Lower leg skin (tissue), 4 donors: Measurements from ENCODE around the gene PTOV1. TPM values are rescaled to one million over a fixed set of nuclear protein-coding genes. Genes with fewer than 3 reads are reported as not detected.

Source experiments
- DNase-seq, 2 donors: peaks; one replicate each; pipeline ENCODE4 v3.0.0-alpha.2; 2019; ENCODE audit warnings: low spot score in 2 of 2
- H3K4me3 ChIP-seq: fragments of 200-600 bp; sonication (generic); 2 replicates; pipeline ENCODE4 v1.5.1; 2017; ENCODE audit warnings: mild to moderate bottlenecking, low read depth; ENCODE audit not compliant: poor library complexity, severe bottlenecking
- POLR2A ChIP-seq, 2 donors: fragments of 450-650 bp; IDR thresholded peaks; one replicate each; pipeline ENCODE4 v1.6.1; 2016 to 2017; ENCODE audit warnings: antibody characterized with exemption in 2 of 2, mild to moderate bottlenecking in 1 of 2, moderate library complexity in 1 of 2
- WGBS, 2 donors: methylation state at CpG; one replicate each; pipeline ENCODE4 v1.1.5; 2018; 5-methylcytosine and 5-hydroxymethylcytosine counted together
- intact Hi-C: fragments of 100-400 bp; cut with DNase I; formaldehyde crosslinking; loops from one replicate; pipeline ENCODE4 v1.15.0; 2023; ENCODE audit warnings: low total_unique reads
- total RNA-seq, 4 donors: library from RNA; depleted of rRNA; stranded (reverse); fragments of >200 nt; gene quantifications; one replicate each; pipeline ENCODE4 v1.1.0, GENCODE V29; 2016
- TF ChIP-seq, protein P1 (sequence below), 3 donors: fragments of 450-650 bp; IDR thresholded peaks; one replicate each; pipeline ENCODE4 v1.5.1; 2016; ENCODE audit warnings: antibody characterized with exemption in 3 of 3, mild to moderate bottlenecking in 3 of 3, moderate library complexity in 2 of 3

PTOV1 gene
- total RNA-seq, 4 donors from 2014 or later = 62.4 to 122 (median 92.5) TPM

DNA sequence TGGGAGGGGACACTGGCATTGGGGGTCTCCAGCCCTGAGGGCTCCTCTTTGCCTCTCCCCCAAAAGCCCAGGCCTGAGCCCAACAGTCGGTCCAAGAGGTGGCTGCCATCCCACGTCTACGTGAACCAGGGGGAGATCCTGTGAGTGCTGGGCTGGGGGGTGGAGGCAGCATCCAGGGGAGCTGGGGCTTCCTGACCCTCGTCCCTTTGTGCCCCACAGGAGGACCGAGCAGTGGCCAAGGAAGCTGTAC lies 6.8 kb downstream of the PTOV1 start:
- TF ChIP-seq POLR2A (IDR thresholded peaks at IDR 0.05) = no peak
- TF ChIP-seq, protein P1, sequence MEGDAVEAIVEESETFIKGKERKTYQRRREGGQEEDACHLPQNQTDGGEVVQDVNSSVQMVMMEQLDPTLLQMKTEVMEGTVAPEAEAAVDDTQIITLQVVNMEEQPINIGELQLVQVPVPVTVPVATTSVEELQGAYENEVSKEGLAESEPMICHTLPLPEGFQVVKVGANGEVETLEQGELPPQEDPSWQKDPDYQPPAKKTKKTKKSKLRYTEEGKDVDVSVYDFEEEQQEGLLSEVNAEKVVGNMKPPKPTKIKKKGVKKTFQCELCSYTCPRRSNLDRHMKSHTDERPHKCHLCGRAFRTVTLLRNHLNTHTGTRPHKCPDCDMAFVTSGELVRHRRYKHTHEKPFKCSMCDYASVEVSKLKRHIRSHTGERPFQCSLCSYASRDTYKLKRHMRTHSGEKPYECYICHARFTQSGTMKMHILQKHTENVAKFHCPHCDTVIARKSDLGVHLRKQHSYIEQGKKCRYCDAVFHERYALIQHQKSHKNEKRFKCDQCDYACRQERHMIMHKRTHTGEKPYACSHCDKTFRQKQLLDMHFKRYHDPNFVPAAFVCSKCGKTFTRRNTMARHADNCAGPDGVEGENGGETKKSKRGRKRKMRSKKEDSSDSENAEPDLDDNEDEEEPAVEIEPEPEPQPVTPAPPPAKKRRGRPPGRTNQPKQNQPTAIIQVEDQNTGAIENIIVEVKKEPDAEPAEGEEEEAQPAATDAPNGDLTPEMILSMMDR (IDR thresholded peaks at IDR 0.05) = no peak
- intact Hi-C loops = no loop called here
- DNase-seq = peak in 1 of 2 donors; percentile 84
- 80% methylated on average over 2 of the region's 5 CpGs; no CpG with 5 or more reads in 1 of the 2 donors for WGBS, 2 donors
- no peak overlapping the region for H3K4me3 ChIP-seq

- intact Hi-C loops = no loop called here
- WGBS, 2 donors = 83 to 84% methylated on average over 25 to 32 of the region's 37 CpGs
These were observed 7.4 kb downstream of the PTOV1 start for GRCh38 chr19:49858088-49858985.

GRCh38 chr19:49859682-49860335 lies 8.8 kb downstream of the PTOV1 start:
- intact Hi-C loops = no loop called here
- DNase-seq = no peak
- no peak overlapping the region for H3K4me3 ChIP-seq
- TF ChIP-seq POLR2A (IDR thresholded peaks at IDR 0.05) = no peak
- TF ChIP-seq, protein P1 (IDR thresholded peaks at IDR 0.05) = no peak
- WGBS, 2 donors = 89 to 90% methylated on average over 15 to 21 of the region's 22 CpGs

More at GRCh38 chr19:49858088-49858985, 7.4 kb downstream of the PTOV1 start:
- no peak overlapping the region for H3K4me3 ChIP-seq
- TF ChIP-seq, protein P1 (IDR thresholded peaks at IDR 0.05) = no peak
- no peak for TF ChIP-seq POLR2A (IDR thresholded peaks at IDR 0.05)
- no peak for DNase-seq

DNA sequence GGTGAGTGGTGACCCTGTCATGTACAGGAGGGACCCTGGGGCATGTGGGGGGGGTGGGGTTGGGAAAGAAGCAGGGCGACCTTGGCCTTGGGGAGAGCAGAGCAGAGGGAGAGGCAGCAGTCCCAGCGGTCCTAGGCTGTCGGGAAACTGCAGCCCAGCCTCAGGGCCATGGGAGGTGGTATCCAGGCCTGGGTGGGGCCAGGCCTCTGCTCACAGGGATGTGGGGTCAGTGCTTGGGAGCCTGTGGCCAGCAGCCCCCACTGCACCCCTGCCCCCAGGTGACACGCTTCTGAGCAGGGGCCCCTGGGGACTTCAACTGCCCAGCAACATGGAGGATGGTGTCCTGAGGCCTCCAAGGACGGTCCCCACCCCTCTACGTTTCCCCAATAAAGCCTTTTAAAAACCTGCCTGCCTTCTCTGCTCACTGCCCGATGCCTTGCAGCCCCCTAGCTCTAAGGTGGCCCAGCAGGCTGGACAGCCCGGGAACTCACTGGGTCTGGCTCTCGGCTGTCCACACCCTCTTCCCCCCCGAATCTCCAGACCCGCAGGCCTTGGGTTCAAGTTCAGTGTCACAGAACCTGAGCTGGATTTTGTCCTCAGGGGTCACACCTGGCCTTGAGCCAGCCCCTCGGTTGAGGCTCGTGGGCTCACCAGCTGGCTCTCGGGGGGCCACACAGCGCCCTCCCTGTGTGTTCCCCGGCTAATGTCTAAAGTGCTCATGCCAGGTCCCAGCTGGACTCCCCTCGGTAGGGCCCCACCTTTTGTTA lies 9.6 kb downstream of the PTOV1 start:
- DNase-seq = no peak
- TF ChIP-seq POLR2A (IDR thresholded peaks at IDR 0.05) = no peak
- TF ChIP-seq, protein P1 (IDR thresholded peaks at IDR 0.05) = no peak
- intact Hi-C loops = no loop called here

DNA sequence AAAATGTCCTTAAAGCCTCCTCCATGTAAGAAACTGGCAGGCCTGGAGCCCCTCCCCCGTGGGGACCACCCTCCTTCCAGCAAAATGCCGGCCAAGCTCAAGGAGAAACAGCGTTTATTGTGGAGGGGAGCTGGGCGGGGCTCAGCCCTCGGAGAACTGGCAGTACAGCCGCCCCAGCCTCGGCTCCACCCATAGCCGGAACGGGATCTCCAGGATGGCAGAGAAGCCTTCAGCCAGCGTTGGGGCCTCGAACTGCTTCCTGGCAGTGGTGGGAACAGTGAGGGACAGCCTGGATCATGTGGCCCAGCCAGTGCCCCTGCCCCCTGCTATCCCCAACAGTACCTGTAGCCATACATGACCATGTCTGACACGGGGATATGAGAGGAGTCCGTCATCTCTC lies 10.1 kb downstream of the PTOV1 start:
- no peak overlapping the region for H3K4me3 ChIP-seq
- DNase-seq = no peak
- intact Hi-C loops = no loop called here
- no peak for TF ChIP-seq POLR2A (IDR thresholded peaks at IDR 0.05)
- TF ChIP-seq, protein P1 (IDR thresholded peaks at IDR 0.05) = no peak
- WGBS, 2 donors = 26 to 27% methylated on average over 11 to 12 of the region's 13 CpGs

More for the DNA sequence above, 9.6 kb downstream of the PTOV1 start:
- 71 to 78% methylated on average over 12 to 17 of the region's 17 CpGs for WGBS, 2 donors
- H3K4me3 ChIP-seq = no peak overlapping the region
